ENCODE data around the gene SNUPN.

Gene SNUPN

GRCh38 chr15:75631935-75632334 lies 6.4 kb upstream of the SNUPN start:
- H3K36me3 Mint-ChIP-seq: peaks cover 5 to 6% of the 10 kb centered on the region in 2 donors
- no peak overlapping the region for H3K27ac Mint-ChIP-seq
- no peak for DNase-seq
- ATAC-seq (replicated peaks): no peak
- H3K27me3 Mint-ChIP-seq: no peaks in the 10 kb centered on the region
- H3K4me3 Mint-ChIP-seq: no peak overlapping the region
- peaks cover 2 to 9% of the 10 kb centered on the region in 2 donors for H3K4me1 Mint-ChIP-seq
- no peaks in the 10 kb centered on the region for H3K9me3 Mint-ChIP-seq

- DNase-seq (no peak), ATAC-seq (replicated peaks) (no peak)
- Mint-ChIP-seq H3K36me3 (peaks cover 5 to 23% of the 10 kb centered on the region in 2 donors), H3K27ac (no peak overlapping the region), H3K4me3 (no peak overlapping the region), H3K9me3 (no peaks in the 10 kb centered on the region), H3K27me3 (no peaks in the 10 kb centered on the region), H3K4me1 (peaks cover 17 to 41% of the 10 kb centered on the region in 2 donors)
Measured at GRCh38 chr15:75622505-75622904, 3.0 kb downstream of the SNUPN start.

GRCh38 chr15:75620841-75621391 lies 4.6 kb downstream of the SNUPN start:
- Mint-ChIP-seq H3K36me3 (peaks cover 12 to 35% of the 10 kb centered on the region in 2 donors), H3K4me1 (peaks cover 15 to 36% of the 10 kb centered on the region in 2 donors)

GRCh38 chr15:75620058-75620820 lies 5.3 kb downstream of the SNUPN start:
- ATAC-seq (replicated peaks) (no peak), DNase-seq (no peak)
- Mint-ChIP-seq H3K27me3 (no peaks in the 10 kb centered on the region), H3K27ac (peak overlapping the region; percentile 37), H3K4me1 (peaks cover 16 to 34% of the 10 kb centered on the region in 2 donors), H3K36me3 (peaks cover 17 to 41% of the 10 kb centered on the region in 2 donors), H3K9me3 (no peaks in the 10 kb centered on the region), H3K4me3 (no peak overlapping the region)

More at GRCh38 chr15:75620841-75621391, 4.6 kb downstream of the SNUPN start:
- ATAC-seq (replicated peaks) (no peak), DNase-seq (no peak)
- Mint-ChIP-seq H3K9me3 (no peaks in the 10 kb centered on the region), H3K27me3 (no peaks in the 10 kb centered on the region), H3K27ac (peak overlapping the region; percentile 89), H3K4me3 (peak overlapping the region; percentile 35 to 52)

GRCh38 chr15:75616766-75617165 lies 8.8 kb downstream of the SNUPN start:
- Mint-ChIP-seq H3K9me3 (no peaks in the 10 kb centered on the region), H3K4me1 (peaks cover 13 to 16% of the 10 kb centered on the region in 2 donors), H3K27me3 (no peaks in the 10 kb centered on the region), H3K36me3 (peaks cover 36 to 65% of the 10 kb centered on the region in 2 donors), H3K4me3 (no peak overlapping the region), H3K27ac (no peak overlapping the region)
- no peak for DNase-seq
- no peak for ATAC-seq (replicated peaks)

- Mint-ChIP-seq H3K9me3 (no peaks in the 10 kb centered on the region), H3K4me3 (no peak overlapping the region), H3K36me3 (peaks cover 49 to 53% of the 10 kb centered on the region in 2 donors), H3K27ac (no peak overlapping the region), H3K4me1 (no peaks in the 10 kb centered on the region), H3K27me3 (no peaks in the 10 kb centered on the region)
- DNase-seq (no peak), ATAC-seq (replicated peaks) (no peak)
Measured at GRCh38 chr15:75606711-75607699, 18.5 kb downstream of the SNUPN start.

GRCh38 chr15:75606026-75606425 lies 19.5 kb downstream of the SNUPN start:
- peaks cover 46 to 55% of the 10 kb centered on the region in 2 donors for H3K36me3 Mint-ChIP-seq
- DNase-seq: no peak
- no peak overlapping the region for H3K27ac Mint-ChIP-seq
- H3K27me3 Mint-ChIP-seq: no peaks in the 10 kb centered on the region
- H3K4me3 Mint-ChIP-seq: no peak overlapping the region
- H3K9me3 Mint-ChIP-seq: no peaks in the 10 kb centered on the region
- ATAC-seq (replicated peaks): no peak
- no peaks in the 10 kb centered on the region for H3K4me1 Mint-ChIP-seq

GRCh38 chr15:75599401-75599800 lies 26.1 kb downstream of the SNUPN start:
- H3K27ac Mint-ChIP-seq: no peak overlapping the region
- H3K4me3 Mint-ChIP-seq: no peak overlapping the region
- H3K9me3 Mint-ChIP-seq: no peaks in the 10 kb centered on the region
- no peaks in the 10 kb centered on the region for H3K27me3 Mint-ChIP-seq
- H3K36me3 Mint-ChIP-seq: peaks cover 38 to 56% of the 10 kb centered on the region in 2 donors
- peaks cover 3 to 12% of the 10 kb centered on the region in 2 donors for H3K4me1 Mint-ChIP-seq
- ATAC-seq (replicated peaks) (no peak), DNase-seq (no peak)

GRCh38 chr15:75598361-75598760 lies 27.2 kb downstream of the SNUPN start:
- Mint-ChIP-seq H3K27ac (no peak overlapping the region), H3K36me3 (peaks cover 35 to 57% of the 10 kb centered on the region in 2 donors), H3K4me3 (no peak overlapping the region), H3K27me3 (no peaks in the 10 kb centered on the region), H3K4me1 (peaks cover 3 to 12% of the 10 kb centered on the region in 2 donors), H3K9me3 (no peaks in the 10 kb centered on the region)
- DNase-seq (no peak), ATAC-seq (replicated peaks) (no peak)

- Mint-ChIP-seq H3K9me3 (no peaks in the 10 kb centered on the region), H3K4me3 (no peak overlapping the region), H3K27ac (no peak overlapping the region), H3K4me1 (peaks cover 3 to 12% of the 10 kb centered on the region in 2 donors), H3K36me3 (peaks cover 37 to 57% of the 10 kb centered on the region in 2 donors), H3K27me3 (no peaks in the 10 kb centered on the region)
- DNase-seq (no peak), ATAC-seq (replicated peaks) (no peak)
Measured at GRCh38 chr15:75597667-75598341, 27.7 kb downstream of the SNUPN start.

GRCh38 chr15:75596703-75597345 lies 28.7 kb downstream of the SNUPN start:
- Mint-ChIP-seq H3K27ac (no peak overlapping the region), H3K27me3 (no peaks in the 10 kb centered on the region), H3K9me3 (no peaks in the 10 kb centered on the region), H3K4me1 (peaks cover 3 to 12% of the 10 kb centered on the region in 2 donors), H3K36me3 (peaks cover 39 to 61% of the 10 kb centered on the region in 2 donors), H3K4me3 (no peak overlapping the region)
- DNase-seq: no peak
- no peak for ATAC-seq (replicated peaks)

GRCh38 chr15:75594276-75594675 lies 31.2 kb downstream of the SNUPN start:
- no peak overlapping the region for H3K4me3 Mint-ChIP-seq
- DNase-seq (no peak), ATAC-seq (replicated peaks) (no peak)
- H3K27me3 Mint-ChIP-seq: no peaks in the 10 kb centered on the region
- no peak overlapping the region for H3K27ac Mint-ChIP-seq
- peaks cover 35 to 63% of the 10 kb centered on the region in 2 donors for H3K36me3 Mint-ChIP-seq
- no peaks in the 10 kb centered on the region for H3K9me3 Mint-ChIP-seq
- H3K4me1 Mint-ChIP-seq: peaks cover 4 to 12% of the 10 kb centered on the region in 2 donors

GRCh38 chr15:75591655-75592364 lies 33.7 kb downstream of the SNUPN start:
- H3K4me1 Mint-ChIP-seq: peaks cover 0 to 2% of the 10 kb centered on the region in 2 donors
- H3K36me3 Mint-ChIP-seq: peaks cover 37 to 58% of the 10 kb centered on the region in 2 donors
- DNase-seq: no peak
- no peak for ATAC-seq (replicated peaks)
- no peaks in the 10 kb centered on the region for H3K9me3 Mint-ChIP-seq
- H3K27ac Mint-ChIP-seq: no peak overlapping the region
- H3K4me3 Mint-ChIP-seq: no peak overlapping the region
- no peaks in the 10 kb centered on the region for H3K27me3 Mint-ChIP-seq

Measured in stimulated activated naive B cell treated with anti-CD40 and anti-IgM and Interleukin-4, amounts not matched to agents 10 μg/mL and 1 μg/mL and 100 μg/mL, for 72 hours (primary cell).